Epithelial cell of proximal tubule (primary cell): ENCODE data around the gene COL23A1. TPM values are rescaled to one million over a fixed set of nuclear protein-coding genes. Genes with fewer than 3 reads are reported as not detected.
"Not testable (repeated sequence)": the region's sequence is repeated elsewhere in the genome, so short reads cannot be mapped to it uniquely, and the experiment has no call there.

Source experiments
- DNase-seq: peaks from one replicate; pipeline ENCODE4 v3.0.0-alpha.2; 2011; ENCODE audit warnings: low read depth
- H3K4me3 ChIP-seq: 2 replicates; pipeline ENCODE4 v1.5.1; 2011; ENCODE audit warnings: low read depth, mild to moderate bottlenecking, low read length
- total RNA-seq: library from RNA; depleted of rRNA; stranded (reverse); fragments of >200 nt; gene quantifications from 2 replicates; pipeline ENCODE4 v1.2.3, GENCODE V29; 2015
- TF ChIP-seq, protein P1 (sequence below): conservative IDR thresholded peaks from 2 replicates; pipeline ENCODE4 v1.5.1; 2012; ENCODE audit warnings: low read depth, mild to moderate bottlenecking, low read length

Gene COL23A1
- total RNA-seq, 1 donor from 2014 or later: not detected

DNA sequence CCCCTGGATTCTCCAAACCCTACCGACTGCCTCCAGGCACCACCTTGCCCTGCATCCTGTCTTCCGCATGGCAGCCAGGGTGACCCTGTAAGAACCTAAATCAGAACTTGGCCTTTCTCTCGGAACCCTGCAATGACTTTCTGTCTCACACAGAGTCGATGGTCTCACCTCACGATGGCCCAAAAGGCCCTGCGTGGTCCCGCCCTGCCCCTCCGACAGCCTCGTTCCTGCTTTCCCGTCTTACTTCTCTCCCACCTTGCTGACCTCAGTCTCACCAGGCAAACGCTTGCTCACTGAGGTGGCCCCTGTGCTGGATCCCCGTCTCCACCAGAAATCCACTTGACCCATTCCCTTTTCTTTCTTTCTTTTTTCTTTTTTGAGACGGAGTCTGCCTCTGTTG, 214.8 kb downstream of the COL23A1 start:
- no peak overlapping the region for H3K4me3 ChIP-seq
- TF ChIP-seq, protein P1, sequence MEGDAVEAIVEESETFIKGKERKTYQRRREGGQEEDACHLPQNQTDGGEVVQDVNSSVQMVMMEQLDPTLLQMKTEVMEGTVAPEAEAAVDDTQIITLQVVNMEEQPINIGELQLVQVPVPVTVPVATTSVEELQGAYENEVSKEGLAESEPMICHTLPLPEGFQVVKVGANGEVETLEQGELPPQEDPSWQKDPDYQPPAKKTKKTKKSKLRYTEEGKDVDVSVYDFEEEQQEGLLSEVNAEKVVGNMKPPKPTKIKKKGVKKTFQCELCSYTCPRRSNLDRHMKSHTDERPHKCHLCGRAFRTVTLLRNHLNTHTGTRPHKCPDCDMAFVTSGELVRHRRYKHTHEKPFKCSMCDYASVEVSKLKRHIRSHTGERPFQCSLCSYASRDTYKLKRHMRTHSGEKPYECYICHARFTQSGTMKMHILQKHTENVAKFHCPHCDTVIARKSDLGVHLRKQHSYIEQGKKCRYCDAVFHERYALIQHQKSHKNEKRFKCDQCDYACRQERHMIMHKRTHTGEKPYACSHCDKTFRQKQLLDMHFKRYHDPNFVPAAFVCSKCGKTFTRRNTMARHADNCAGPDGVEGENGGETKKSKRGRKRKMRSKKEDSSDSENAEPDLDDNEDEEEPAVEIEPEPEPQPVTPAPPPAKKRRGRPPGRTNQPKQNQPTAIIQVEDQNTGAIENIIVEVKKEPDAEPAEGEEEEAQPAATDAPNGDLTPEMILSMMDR: no peak
- DNase-seq: no peak

DNA sequence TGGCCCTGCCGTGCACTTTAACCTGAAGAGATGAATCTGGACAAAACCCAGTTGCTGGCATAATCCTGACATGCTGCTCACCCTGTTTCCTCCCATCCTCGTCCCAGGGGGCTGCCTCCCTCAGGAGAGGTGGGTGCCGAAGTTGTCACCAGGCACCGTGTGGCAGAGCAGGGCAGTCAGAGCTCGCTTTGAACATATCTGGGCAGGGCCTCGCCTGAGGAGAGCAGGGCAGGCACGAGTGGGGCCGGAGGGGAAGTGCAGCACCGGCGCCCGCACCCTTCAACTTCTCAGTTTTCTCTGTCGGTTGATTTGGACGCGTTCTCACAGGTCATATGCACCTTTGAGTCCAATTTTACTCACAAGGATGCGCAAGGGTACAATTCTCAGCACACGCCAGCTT, 216.5 kb downstream of the COL23A1 start:
- no peak for DNase-seq
- no peak overlapping the region for H3K4me3 ChIP-seq
- TF ChIP-seq, protein P1: no peak

DNA sequence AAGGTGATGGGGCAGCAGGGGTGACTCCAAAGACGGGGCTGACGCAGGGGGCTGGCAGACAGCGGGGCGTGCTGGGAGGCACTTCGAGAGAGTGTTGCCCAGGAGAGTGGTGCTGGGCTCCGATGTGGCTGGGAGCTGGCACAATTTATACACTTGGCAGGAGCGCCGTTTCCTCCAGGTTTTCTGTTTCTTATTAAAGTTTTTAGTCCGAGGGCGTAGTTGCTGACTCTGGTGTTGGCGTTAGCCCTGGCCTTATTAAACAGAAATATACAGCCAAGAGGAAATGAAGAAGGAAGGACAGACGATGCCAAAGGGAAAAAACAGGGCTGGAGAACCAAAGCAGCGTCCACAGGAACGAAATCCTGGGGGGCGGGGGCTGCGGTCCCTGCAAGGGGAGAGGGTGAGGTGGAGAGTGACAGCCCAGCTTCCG, 218.0 kb downstream of the COL23A1 start:
- DNase-seq: no peak
- no peak overlapping the region for H3K4me3 ChIP-seq
- TF ChIP-seq, protein P1: no peak

DNA sequence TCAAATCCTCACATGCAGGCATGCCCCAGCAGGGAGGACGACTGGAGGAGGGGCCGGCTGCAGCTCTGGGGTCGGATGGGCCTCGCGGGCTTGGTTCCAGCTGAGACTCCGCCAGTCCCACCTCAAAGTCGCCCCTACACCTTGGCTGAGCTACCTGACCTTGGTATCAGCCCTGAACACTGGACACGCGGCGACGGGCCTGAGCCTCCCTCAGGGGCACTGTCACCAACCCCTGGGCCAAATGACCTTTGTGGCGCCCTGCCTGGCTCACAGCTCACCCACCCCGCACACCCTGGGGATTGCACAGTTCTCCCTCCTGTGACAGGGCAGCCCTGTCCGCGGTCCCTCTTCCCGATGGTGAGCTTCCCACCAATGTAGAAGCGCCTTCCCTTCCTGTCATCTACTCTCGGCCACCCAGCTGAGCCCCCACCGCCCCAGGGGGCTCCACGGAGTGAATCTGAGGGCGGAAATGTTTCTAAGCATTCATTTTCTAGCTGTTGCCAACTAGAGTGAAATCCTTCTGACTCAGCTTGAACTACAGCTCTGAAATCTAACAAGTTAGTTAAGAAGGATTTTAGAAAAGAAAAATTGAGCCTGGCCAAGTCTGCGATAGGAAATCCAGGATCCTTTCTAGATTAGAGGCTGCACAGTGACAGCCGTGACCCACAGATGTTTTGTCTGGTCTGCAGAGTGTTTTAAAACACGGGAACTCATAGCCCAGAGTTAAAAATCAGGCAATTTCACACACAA, 218.7 kb downstream of the COL23A1 start:
- no peak for DNase-seq
- TF ChIP-seq, protein P1: no peak
- no peak overlapping the region for H3K4me3 ChIP-seq

DNA sequence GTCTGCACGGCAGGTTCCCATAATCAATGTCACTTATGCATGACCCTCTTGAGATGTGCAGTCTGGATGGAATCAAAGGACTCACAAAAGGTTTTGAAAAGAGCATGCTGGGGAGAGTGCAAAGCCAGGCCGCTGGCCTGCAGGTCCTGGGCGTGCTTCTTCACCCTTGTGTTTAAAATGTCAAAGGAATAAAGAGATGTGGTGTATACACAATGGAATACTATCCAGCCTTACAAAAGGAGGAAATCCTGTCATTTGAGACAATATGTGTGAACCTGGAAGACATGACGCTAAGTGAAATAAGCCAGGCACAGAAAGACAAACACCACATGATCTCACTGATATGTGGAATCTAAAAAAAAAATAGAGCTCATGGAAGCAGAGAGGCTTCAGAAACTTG, 220.1 kb downstream of the COL23A1 start:
- TF ChIP-seq, protein P1: no peak
- no peak for DNase-seq
- no peak overlapping the region for H3K4me3 ChIP-seq

DNA sequence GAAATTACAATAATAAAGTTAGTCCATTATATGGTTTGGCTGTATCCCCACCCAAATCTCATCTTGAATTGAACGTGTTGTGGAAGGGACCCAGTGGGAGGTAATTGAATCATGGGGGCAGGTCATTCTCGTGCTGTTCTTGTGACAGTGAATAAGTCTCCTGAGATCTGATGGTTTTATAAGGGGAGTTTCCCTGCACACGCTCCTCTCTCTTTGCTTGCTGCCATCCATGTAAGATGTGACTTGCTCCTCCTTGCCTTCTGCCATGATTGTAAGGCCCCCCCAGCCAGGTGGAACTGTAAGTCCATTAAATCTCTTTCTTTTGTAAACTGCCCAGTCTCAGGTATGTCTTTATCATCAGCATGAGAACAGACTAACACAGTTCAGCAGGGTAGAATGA, 220.7 kb downstream of the COL23A1 start:
- H3K4me3 ChIP-seq, DNase-seq: not testable (repeated sequence)

DNA sequence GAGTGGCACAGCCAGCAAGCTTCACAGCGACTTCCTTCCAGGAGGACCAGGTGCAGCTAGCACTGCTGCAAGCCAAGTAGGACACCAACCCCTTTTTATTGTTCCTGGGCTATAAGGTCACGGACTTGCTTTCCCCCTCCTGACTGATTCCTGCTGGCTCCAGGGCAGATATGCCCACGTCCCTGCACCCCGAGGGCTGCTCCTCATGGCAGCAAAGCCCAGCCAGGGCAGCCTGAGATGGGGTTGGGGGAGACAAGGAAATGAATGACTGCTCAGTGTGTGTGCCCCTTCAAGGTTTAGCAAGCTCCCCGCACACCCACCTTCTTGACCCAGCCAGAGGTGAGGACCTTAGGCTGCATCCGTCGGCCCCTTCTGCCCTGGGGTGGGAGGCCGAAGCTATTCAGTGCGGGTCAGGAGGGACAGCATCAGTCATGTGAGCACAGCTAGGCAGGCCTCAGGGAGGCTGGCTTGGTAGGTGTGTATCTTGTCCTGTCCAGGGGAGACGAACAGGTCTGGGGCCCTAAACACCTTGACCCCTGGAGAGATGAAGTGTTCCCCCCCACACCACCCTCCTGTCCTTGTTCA, 221.4 kb downstream of the COL23A1 start:
- DNase-seq: no peak
- TF ChIP-seq, protein P1: no peak
- no peak overlapping the region for H3K4me3 ChIP-seq
